PC-3 (cell line): ENCODE measurements around the gene TSPO. TPM values are rescaled to one million over a fixed set of nuclear protein-coding genes. Genes with fewer than 3 reads are reported as not detected.

Experiments used
- ATAC-seq: fragments of 200-7000 bp; cut with Tn5 transposase; 2 replicates; pipeline ENCODE4 v1.9.1; 2020; ENCODE audit warnings: mild to moderate bottlenecking, moderate library complexity
- BruUV-seq: library from RNA; stranded (reverse); fragments of 400-500 nt; replicated peaks from 2 replicates; lab custom pipeline; 2021; lab: Mats Ljungman, UMichigan
- CTCF ChIA-PET: fragments of 300-600 bp; sonication (Branson Sonifier 250); formaldehyde crosslinking; loops from one replicate; lab custom pipeline; 2022; ENCODE audit warnings: antibody characterized with exemption; lab: Charles Lee
- POLR2A ChIA-PET: fragments of 300-600 bp; sonication (Branson Sonifier 250); formaldehyde crosslinking; loops from one replicate; lab custom pipeline; 2022; ENCODE audit warnings: antibody characterized with exemption; ENCODE audit not compliant: unreplicated experiment; lab: Charles Lee
- DNase-seq: peaks from one replicate; pipeline ENCODE4 v3.0.0-alpha.2; 2015
- H2AFZ ChIP-seq: fragments of 300-600 bp; sonication (generic); 2 replicates; pipeline ENCODE4 v1.6.0; 2016; ENCODE audit warnings: antibody characterized with exemption, low read length
- H3F3A ChIP-seq: fragments of 300-600 bp; sonication (generic); one replicate; pipeline ENCODE4 v1.6.0; 2017; ENCODE audit warnings: antibody characterized with exemption, low read length, control low read depth, mild to moderate bottlenecking; ENCODE audit not compliant: unreplicated experiment
- H3K27ac ChIP-seq: fragments of 300-600 bp; sonication (generic); 2 replicates; pipeline ENCODE4 v1.5.1; 2016; ENCODE audit warnings: mild to moderate bottlenecking, low read length
- H3K27me3 ChIP-seq: fragments of 300-600 bp; sonication (generic); 2 replicates; pipeline ENCODE4 v1.6.1; 2016; ENCODE audit warnings: low read length, mixed read lengths
- H3K36me3 ChIP-seq: fragments of 300-600 bp; sonication (generic); 2 replicates; pipeline ENCODE4 v1.6.1; 2016; ENCODE audit warnings: low read depth, mixed run types, low read length, mixed read lengths
- H3K4me1 ChIP-seq: fragments of 300-600 bp; sonication (generic); 2 replicates; pipeline ENCODE4 v1.5.1; 2016; ENCODE audit warnings: low read length; ENCODE audit not compliant: insufficient read depth
- H3K4me2 ChIP-seq: fragments of 300-600 bp; sonication (generic); 2 replicates; pipeline ENCODE4 v1.6.0; 2016; ENCODE audit warnings: low read length
- H3K4me3 ChIP-seq: fragments of 300-600 bp; sonication (generic); 2 replicates; pipeline ENCODE4 v1.5.1; 2016; ENCODE audit warnings: mild to moderate bottlenecking, low read length, mixed read lengths
- H3K79me2 ChIP-seq: fragments of 300-600 bp; sonication (generic); 2 replicates; pipeline ENCODE4 v1.6.1; 2017; ENCODE audit warnings: low read length, mixed read lengths
- H3K9ac ChIP-seq: fragments of 300-600 bp; sonication (generic); 2 replicates; pipeline ENCODE4 v1.6.0; 2016; ENCODE audit warnings: mild to moderate bottlenecking, low read length
- H3K9me2 ChIP-seq: fragments of 300-600 bp; sonication (generic); replicated peaks from 2 replicates; pipeline ENCODE4 v1.6.1; 2016; ENCODE audit warnings: mixed run types, low read length, mixed read lengths
- H3K9me3 ChIP-seq: fragments of 300-600 bp; sonication (generic); 2 replicates; pipeline ENCODE4 v1.6.1; 2016; ENCODE audit warnings: low read length, mixed read lengths
- H4K20me1 ChIP-seq: fragments of 300-600 bp; sonication (generic); 2 replicates; pipeline ENCODE4 v1.6.1; 2016; ENCODE audit warnings: low read length, mixed read lengths
- CTCF ChIP-seq: fragments of 300-600 bp; sonication (generic); conservative IDR thresholded peaks from 2 replicates; pipeline ENCODE4 v1.5.1; 2017; ENCODE audit warnings: antibody characterized with exemption, low read depth, mild to moderate bottlenecking, low read length
- EZH2 ChIP-seq: fragments of 300-600 bp; sonication (generic); IDR thresholded peaks from one replicate; pipeline ENCODE4 v1.6.1; 2017; ENCODE audit warnings: antibody characterized with exemption, mild to moderate bottlenecking, low read length; ENCODE audit not compliant: unreplicated experiment
- EZH2phosphoT487 ChIP-seq: fragments of 300-600 bp; sonication (generic); IDR thresholded peaks from 2 replicates; pipeline ENCODE4 v1.6.1; 2018; ENCODE audit warnings: mild to moderate bottlenecking, antibody characterized with exemption, low read length, borderline replicate concordance
- intact Hi-C: fragments of 100-400 bp; cut with micrococcal nuclease; formaldehyde crosslinking; loops from 2 replicates; pipeline ENCODE4 v1.9.0; 2023
- total RNA-seq: library from RNA; depleted of rRNA; stranded (reverse); fragments of >200 nt; gene quantifications from 2 replicates; pipeline ENCODE4 v1.2.3, GENCODE V29; 2014

TSPO gene
- total RNA-seq, 1 experiment from 2014 or later: 349 TPM

GRCh38 chr22:43202756-43203410 lies 51.5 kb downstream of the TSPO start:
- BruUV-seq: no TSS peak
- POLR2A ChIA-PET: no interaction called here
- H3K4me3 ChIP-seq: no peak overlapping the region
- H3K4me2 ChIP-seq: no peak overlapping the region
- H3K27me3 ChIP-seq: no peaks in the 10 kb centered on the region
- ATAC-seq (no peak), DNase-seq (no peak)
- no peaks in the 10 kb centered on the region for H3K9me2 ChIP-seq
- no peak overlapping the region for H2AFZ ChIP-seq
- H3K27ac ChIP-seq: no peak overlapping the region
- H4K20me1 ChIP-seq: no peaks in the 10 kb centered on the region
- intact Hi-C loops: no loop called here
- TF ChIP-seq EZH2phosphoT487 (no peak), CTCF (no peak), EZH2 (no peak)
- no peaks in the 10 kb centered on the region for H3K79me2 ChIP-seq
- H3F3A ChIP-seq: no peaks in the 10 kb centered on the region
- CTCF ChIA-PET: no interaction called here
- H3K4me1 ChIP-seq: peaks cover 12% of the 10 kb centered on the region
- no peak overlapping the region for H3K9ac ChIP-seq
- H3K9me3 ChIP-seq: no peaks in the 10 kb centered on the region
- H3K36me3 ChIP-seq: no peaks in the 10 kb centered on the region

- H2AFZ ChIP-seq: no peak overlapping the region
- no peaks in the 10 kb centered on the region for H3K79me2 ChIP-seq
- H3K4me1 ChIP-seq: peaks cover 11% of the 10 kb centered on the region
- H3K9me3 ChIP-seq: no peaks in the 10 kb centered on the region
- H3F3A ChIP-seq: no peaks in the 10 kb centered on the region
- ChIA-PET POLR2A (no interaction called here), CTCF (no interaction called here)
- no peaks in the 10 kb centered on the region for H4K20me1 ChIP-seq
- no TSS peak for BruUV-seq
- ATAC-seq: no peak
- intact Hi-C loops: no loop called here
- TF ChIP-seq EZH2: no peak
- no peak for TF ChIP-seq CTCF
- TF ChIP-seq EZH2phosphoT487: no peak
- no peak overlapping the region for H3K4me3 ChIP-seq
- H3K9me2 ChIP-seq: no peaks in the 10 kb centered on the region
- no peak overlapping the region for H3K27ac ChIP-seq
- no peaks in the 10 kb centered on the region for H3K27me3 ChIP-seq
- no peak for DNase-seq
- no peak overlapping the region for H3K4me2 ChIP-seq
- H3K36me3 ChIP-seq: no peaks in the 10 kb centered on the region
- H3K9ac ChIP-seq: no peak overlapping the region
Measured at GRCh38 chr22:43203471-43203981, 52.2 kb downstream of the TSPO start.

GRCh38 chr22:43205261-43205691 lies 53.9 kb downstream of the TSPO start:
- Histone ChIP-seq H2AFZ (no peak overlapping the region), H3K9me2 (no peaks in the 10 kb centered on the region), H3K4me1 (no peaks in the 10 kb centered on the region), H3K79me2 (no peaks in the 10 kb centered on the region), H3K27ac (no peak overlapping the region), H3K9ac (no peak overlapping the region), H3F3A (no peaks in the 10 kb centered on the region), H3K4me2 (no peak overlapping the region), H3K27me3 (no peaks in the 10 kb centered on the region), H4K20me1 (no peaks in the 10 kb centered on the region), H3K9me3 (no peaks in the 10 kb centered on the region), H3K4me3 (no peak overlapping the region), H3K36me3 (no peaks in the 10 kb centered on the region)
- ChIA-PET POLR2A (no interaction called here), CTCF (no interaction called here)
- no TSS peak for BruUV-seq
- ATAC-seq: no peak
- intact Hi-C loops: no loop called here
- no peak for TF ChIP-seq CTCF
- TF ChIP-seq EZH2: no peak
- no peak for TF ChIP-seq EZH2phosphoT487
- DNase-seq: no peak
